ENCODE results near the gene SLC22A3. TPM values are rescaled to one million over a fixed set of nuclear protein-coding genes. Genes with fewer than 3 reads are reported as not detected.
A peak's percentile ranks its signal among the peaks of the same experiment; 100 is the strongest.

SLC22A3 gene
- total RNA-seq, 6 experiments from 2014 or later, result 16.3 to 49.3 (median 32.0) TPM

DNA sequence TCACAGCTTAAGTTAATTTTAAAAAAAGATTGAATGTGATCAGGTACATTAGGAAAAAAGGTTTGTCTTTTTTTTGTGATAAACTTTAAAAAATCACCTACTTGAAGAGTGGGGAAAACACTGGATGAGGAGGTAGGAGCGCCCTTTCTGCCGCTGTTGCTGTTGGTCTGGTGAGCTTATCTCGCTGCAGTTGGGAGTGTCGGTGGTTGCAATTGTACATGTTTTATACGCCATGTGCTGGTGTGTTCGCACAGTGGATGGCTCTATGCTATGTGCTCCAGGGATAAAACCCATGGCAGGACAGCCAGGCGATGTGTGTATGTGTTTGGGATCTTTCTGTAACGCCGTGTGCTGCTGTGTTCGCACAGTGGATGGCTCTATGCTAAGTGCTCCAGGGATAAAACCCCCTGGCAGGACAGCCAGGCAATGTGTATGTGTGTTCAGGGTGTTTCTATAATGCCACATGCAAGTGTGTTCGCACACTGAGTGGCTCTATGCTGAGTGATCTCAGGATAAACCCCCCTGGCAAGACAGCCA is 1.7 kb downstream of the SLC22A3 start:
- TF ChIP-seq, protein P1, sequence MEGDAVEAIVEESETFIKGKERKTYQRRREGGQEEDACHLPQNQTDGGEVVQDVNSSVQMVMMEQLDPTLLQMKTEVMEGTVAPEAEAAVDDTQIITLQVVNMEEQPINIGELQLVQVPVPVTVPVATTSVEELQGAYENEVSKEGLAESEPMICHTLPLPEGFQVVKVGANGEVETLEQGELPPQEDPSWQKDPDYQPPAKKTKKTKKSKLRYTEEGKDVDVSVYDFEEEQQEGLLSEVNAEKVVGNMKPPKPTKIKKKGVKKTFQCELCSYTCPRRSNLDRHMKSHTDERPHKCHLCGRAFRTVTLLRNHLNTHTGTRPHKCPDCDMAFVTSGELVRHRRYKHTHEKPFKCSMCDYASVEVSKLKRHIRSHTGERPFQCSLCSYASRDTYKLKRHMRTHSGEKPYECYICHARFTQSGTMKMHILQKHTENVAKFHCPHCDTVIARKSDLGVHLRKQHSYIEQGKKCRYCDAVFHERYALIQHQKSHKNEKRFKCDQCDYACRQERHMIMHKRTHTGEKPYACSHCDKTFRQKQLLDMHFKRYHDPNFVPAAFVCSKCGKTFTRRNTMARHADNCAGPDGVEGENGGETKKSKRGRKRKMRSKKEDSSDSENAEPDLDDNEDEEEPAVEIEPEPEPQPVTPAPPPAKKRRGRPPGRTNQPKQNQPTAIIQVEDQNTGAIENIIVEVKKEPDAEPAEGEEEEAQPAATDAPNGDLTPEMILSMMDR (IDR thresholded peaks at IDR 0.05), result no peak
- TF ChIP-seq POLR2A (IDR thresholded peaks at IDR 0.05), result no peak
- H3K9me3 ChIP-seq, result no peaks in the 10 kb centered on the region
- H3K4me3 ChIP-seq, result peak overlapping the region; percentile 58 to 80 (median 78)
- intact Hi-C loops (cut with DNase I), result no loop called here
- 30% methylated on average over 6 of the region's 11 CpGs for WGBS (ENCODE audit: insufficient coverage, low coverage, low lambda C conversion rate, missing lambda C conversion rate)
- no peaks in the 10 kb centered on the region for H3K27me3 ChIP-seq
- ATAC-seq, result peak; percentile 18 to 29 (median 22)
- peak overlapping the region; percentile 43 to 98 (median 96) for H3K27ac ChIP-seq
- no peaks in the 10 kb centered on the region for H3K36me3 ChIP-seq
- H3K4me1 ChIP-seq, result peaks cover 0 to 28% (median 7%) of the 10 kb centered on the region in 4 donors
- no peak for DNase-seq

DNA sequence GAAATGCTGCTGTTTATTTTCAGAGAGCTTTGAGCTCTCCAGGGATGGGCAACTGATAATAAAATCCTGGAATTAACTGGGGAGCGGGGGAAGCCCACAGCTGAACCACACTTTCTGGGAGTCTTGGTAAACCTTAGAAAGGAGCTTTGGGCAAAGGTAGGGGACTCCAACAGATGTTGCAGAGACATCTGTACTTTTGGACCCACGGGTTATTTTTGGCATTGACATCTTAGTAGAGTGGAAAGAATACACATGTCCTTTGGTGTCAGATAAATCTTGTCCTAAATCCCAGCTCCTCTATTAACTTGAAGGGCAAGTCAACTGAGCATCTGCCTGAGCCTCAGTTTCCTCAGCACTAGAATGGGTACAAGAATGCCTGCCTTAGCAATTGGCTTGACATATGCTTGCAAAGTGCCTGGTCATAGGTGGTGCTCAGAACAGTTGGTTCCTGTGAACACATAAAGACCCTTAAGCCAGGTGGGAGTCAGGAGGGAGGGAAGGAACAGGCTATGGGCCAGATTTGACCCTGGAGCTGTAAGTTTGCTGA is 5.8 kb downstream of the SLC22A3 start:
- H3K4me3 ChIP-seq, result no peak overlapping the region
- ATAC-seq, result no peak
- TF ChIP-seq, protein P1 (IDR thresholded peaks at IDR 0.05), result no peak
- TF ChIP-seq POLR2A (IDR thresholded peaks at IDR 0.05), result no peak
- H3K9me3 ChIP-seq, result no peaks in the 10 kb centered on the region
- no peak overlapping the region for H3K27ac ChIP-seq
- peaks cover 0 to 58% (median 14%) of the 10 kb centered on the region in 4 donors for H3K4me1 ChIP-seq
- WGBS (ENCODE audit: insufficient coverage, low coverage, low lambda C conversion rate, missing lambda C conversion rate), result 64% methylated on average over 2 of the region's 2 CpGs
- no peaks in the 10 kb centered on the region for H3K27me3 ChIP-seq
- intact Hi-C loops (cut with DNase I), result no loop called here
- H3K36me3 ChIP-seq, result no peaks in the 10 kb centered on the region
- no peak for DNase-seq

DNA sequence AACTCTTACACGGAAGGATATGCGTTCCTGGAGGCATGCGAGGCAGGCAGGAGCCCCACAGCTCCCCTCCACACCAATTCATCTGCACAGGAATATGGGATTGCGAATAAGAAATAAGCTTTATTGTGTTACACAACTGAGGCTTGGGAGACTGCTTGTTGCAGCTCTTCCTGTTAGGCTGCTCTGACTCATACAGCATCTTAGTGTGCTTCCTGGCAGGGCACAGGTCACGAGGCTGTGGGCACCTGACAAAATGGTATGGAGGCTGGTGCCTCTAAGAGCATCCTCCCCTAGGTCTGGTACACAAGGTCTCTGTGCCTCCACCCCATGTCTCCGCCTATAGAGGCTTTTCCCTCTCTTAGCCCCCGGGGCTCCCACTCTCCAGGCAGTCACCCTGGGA is 6.8 kb downstream of the SLC22A3 start:
- no peak for DNase-seq
- H3K27ac ChIP-seq, result no peak overlapping the region

DNA sequence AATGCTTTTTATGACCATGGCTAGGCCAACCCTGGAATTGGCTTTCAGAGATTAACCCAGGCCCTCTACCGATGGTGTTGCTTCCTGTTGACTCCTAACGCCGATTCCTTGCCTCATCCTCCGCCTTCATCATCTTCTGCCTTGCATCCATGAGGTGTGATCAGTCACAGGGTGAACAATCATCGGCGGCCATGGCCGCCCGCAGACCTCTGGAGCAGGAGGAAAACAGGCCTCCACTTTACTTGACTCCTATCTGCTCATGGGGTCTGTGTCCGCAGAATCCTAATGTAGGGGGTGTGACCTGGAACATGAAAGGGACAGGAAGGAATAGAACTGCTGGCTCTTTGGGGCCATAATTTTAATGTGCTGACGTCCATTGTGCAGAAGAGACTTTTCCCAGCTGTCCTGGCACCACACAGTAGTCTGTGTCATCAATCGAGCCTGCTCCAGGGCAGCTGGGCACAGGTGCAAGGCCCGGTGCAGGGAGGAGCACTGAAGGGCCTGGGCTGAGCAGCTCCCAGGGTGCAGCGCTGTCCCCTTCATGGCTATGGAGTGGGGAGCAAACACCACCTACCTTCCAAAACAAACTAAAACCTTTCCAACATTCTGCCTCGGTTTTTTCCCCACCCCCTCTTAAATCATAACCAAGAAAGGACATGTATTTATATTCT is 8.0 kb downstream of the SLC22A3 start:
- intact Hi-C loops (cut with DNase I), result no loop called here
- H3K27ac ChIP-seq, result peak overlapping the region in 1 of 3 donors; percentile 37
- ATAC-seq, result peak; percentile 81 to 92 (median 90)

More for the DNA sequence above, 6.8 kb downstream of the SLC22A3 start:
- Histone ChIP-seq H3K4me3 (no peak overlapping the region), H3K27me3 (no peaks in the 10 kb centered on the region), H3K9me3 (no peaks in the 10 kb centered on the region), H3K4me1 (peaks cover 0 to 56% (median 14%) of the 10 kb centered on the region in 4 donors), H3K36me3 (no peaks in the 10 kb centered on the region)
- intact Hi-C loops (cut with DNase I), result no loop called here
- WGBS (ENCODE audit: insufficient coverage, low coverage, low lambda C conversion rate, missing lambda C conversion rate), result 72% methylated on average over 6 of the region's 7 CpGs
- peak in 1 of 4 donors; percentile 23 for ATAC-seq
- no peak for TF ChIP-seq POLR2A (IDR thresholded peaks at IDR 0.05)
- TF ChIP-seq, protein P1 (IDR thresholded peaks at IDR 0.05), result no peak

More for the DNA sequence above, 8.0 kb downstream of the SLC22A3 start:
- H3K9me3 ChIP-seq, result no peaks in the 10 kb centered on the region
- no peaks in the 10 kb centered on the region for H3K36me3 ChIP-seq
- TF ChIP-seq POLR2A (IDR thresholded peaks at IDR 0.05), result no peak
- TF ChIP-seq, protein P1 (IDR thresholded peaks at IDR 0.05), result no peak
- peaks cover 0 to 51% (median 11%) of the 10 kb centered on the region in 4 donors for H3K4me1 ChIP-seq
- 68% methylated on average over 8 of the region's 14 CpGs for WGBS (ENCODE audit: insufficient coverage, low coverage, low lambda C conversion rate, missing lambda C conversion rate)
- H3K27me3 ChIP-seq, result no peaks in the 10 kb centered on the region
- DNase-seq, result peak; percentile 56 to 85 (median 78)
- H3K4me3 ChIP-seq, result no peak overlapping the region
